ENCODE data around the gene TRUB2. TPM values are rescaled to one million over a fixed set of nuclear protein-coding genes. Genes with fewer than 3 reads are reported as not detected.

Gene TRUB2
- total RNA-seq, 1 experiment from 2014 or later = 42.1 TPM

DNA sequence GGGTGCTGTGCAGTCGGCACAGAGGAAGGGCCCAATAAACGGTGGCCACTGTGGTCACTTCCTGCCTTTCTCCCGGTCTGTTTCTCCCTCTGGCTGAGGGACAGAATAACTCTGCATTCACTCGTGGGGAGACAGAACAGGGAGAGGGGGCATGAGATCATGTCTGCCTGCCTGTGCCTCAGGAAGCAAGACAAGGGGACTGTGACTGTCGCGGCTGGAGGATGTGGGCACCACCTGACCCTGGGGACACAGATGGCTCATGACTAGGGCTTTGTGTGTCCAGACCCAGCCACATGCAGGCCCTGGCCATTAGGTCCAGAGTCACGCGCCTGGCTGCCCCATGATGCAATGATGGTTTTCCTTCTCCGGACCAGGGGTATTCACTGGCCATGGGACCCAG lies 5.8 kb downstream of the TRUB2 start (continued):
- TF ChIP-seq, protein P1, sequence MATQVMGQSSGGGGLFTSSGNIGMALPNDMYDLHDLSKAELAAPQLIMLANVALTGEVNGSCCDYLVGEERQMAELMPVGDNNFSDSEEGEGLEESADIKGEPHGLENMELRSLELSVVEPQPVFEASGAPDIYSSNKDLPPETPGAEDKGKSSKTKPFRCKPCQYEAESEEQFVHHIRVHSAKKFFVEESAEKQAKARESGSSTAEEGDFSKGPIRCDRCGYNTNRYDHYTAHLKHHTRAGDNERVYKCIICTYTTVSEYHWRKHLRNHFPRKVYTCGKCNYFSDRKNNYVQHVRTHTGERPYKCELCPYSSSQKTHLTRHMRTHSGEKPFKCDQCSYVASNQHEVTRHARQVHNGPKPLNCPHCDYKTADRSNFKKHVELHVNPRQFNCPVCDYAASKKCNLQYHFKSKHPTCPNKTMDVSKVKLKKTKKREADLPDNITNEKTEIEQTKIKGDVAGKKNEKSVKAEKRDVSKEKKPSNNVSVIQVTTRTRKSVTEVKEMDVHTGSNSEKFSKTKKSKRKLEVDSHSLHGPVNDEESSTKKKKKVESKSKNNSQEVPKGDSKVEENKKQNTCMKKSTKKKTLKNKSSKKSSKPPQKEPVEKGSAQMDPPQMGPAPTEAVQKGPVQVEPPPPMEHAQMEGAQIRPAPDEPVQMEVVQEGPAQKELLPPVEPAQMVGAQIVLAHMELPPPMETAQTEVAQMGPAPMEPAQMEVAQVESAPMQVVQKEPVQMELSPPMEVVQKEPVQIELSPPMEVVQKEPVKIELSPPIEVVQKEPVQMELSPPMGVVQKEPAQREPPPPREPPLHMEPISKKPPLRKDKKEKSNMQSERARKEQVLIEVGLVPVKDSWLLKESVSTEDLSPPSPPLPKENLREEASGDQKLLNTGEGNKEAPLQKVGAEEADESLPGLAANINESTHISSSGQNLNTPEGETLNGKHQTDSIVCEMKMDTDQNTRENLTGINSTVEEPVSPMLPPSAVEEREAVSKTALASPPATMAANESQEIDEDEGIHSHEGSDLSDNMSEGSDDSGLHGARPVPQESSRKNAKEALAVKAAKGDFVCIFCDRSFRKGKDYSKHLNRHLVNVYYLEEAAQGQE (IDR thresholded peaks at IDR 0.05; ENCODE audit: low read depth) = no peak
- TF ChIP-seq JUND (IDR thresholded peaks at IDR 0.05) (no peak), EZH2 (IDR thresholded peaks at IDR 0.05) (no peak), RAD21 (IDR thresholded peaks at IDR 0.05; ENCODE audit: low read depth) (no peak)
- TF ChIP-seq, protein P2, sequence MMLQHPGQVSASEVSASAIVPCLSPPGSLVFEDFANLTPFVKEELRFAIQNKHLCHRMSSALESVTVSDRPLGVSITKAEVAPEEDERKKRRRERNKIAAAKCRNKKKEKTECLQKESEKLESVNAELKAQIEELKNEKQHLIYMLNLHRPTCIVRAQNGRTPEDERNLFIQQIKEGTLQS (IDR thresholded peaks at IDR 0.05) = no peak

DNA sequence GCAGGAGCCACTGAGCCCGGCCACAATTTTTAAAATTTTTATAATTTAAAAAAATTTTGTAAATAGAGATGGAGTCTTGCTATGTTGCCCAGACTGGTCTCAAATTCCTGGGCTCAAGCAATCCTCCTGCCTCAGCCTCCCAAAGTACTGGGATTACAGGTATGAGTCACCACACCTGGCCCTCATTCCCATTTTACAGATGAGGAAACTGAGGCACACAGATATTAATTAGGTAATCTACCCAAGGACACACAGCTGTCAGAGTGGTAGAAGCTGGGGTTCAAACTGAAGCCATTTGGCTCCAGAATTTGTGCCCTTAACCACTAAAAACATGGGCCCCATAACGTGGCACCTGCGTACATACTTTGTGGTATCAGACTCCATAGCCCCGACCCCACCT lies 7.5 kb downstream of the TRUB2 start:
- POLR2A ChIA-PET = no interaction called here
- DNase-seq (ENCODE audit: low read depth, low spot score) (no peak), ATAC-seq (no peak)
- CTCF ChIA-PET = no interaction called here
- Histone ChIP-seq H3K36me3 (ENCODE audit: control insufficient read depth in 1 of 2, insufficient read depth in 2 of 2, low read length in 2 of 2) (peaks cover 21 to 23% of the 10 kb centered on the region in 2 experiments), H3K9me3 (ENCODE audit: control insufficient read depth in 1 of 2, insufficient read depth in 1 of 2, low read depth in 1 of 2, low read length in 2 of 2) (no peaks in the 10 kb centered on the region), H3K4me2 (ENCODE audit: low read length) (no peak overlapping the region), H3K27ac (ENCODE audit: low read depth, low read length) (no peak overlapping the region), H3K27me3 (ENCODE audit: insufficient read depth, low read length) (no peaks in the 10 kb centered on the region), H3K79me2 (ENCODE audit: insufficient read depth, low read length) (no peaks in the 10 kb centered on the region), H3K9ac (ENCODE audit: low read length) (no peak overlapping the region), H2AFZ (ENCODE audit: low read depth, low read length, poor library complexity, severe bottlenecking) (no peak overlapping the region), H3K4me1 (ENCODE audit: control insufficient read depth in 1 of 2, insufficient read depth in 2 of 2, low read length in 2 of 2) (no peaks in the 10 kb centered on the region), H4K20me1 (ENCODE audit: insufficient read depth) (no peaks in the 10 kb centered on the region), H3K9me2 (ENCODE audit: insufficient read depth) (no peaks in the 10 kb centered on the region), H3K4me3 (replicated peaks in 1 of 2; ENCODE audit: low read depth in 1 of 2, low read length in 2 of 2) (no peak overlapping the region)
- RAD21 ChIA-PET (ENCODE audit: low non-redundant PET in 1 of 2, low total read pairs in 2 of 2, uncharacterized antibody in 2 of 2, unreplicated experiment in 2 of 2) = no interaction called here
- BruUV-seq (replicated peaks) = no TSS peak
- intact Hi-C loops (cut with micrococcal nuclease) = no loop called here
- TF ChIP-seq, protein P2 (IDR thresholded peaks at IDR 0.05) = no peak
- TF ChIP-seq, protein P1 (IDR thresholded peaks at IDR 0.05; ENCODE audit: low read depth) = no peak
- no peak for TF ChIP-seq ZNF274 (IDR thresholded peaks at IDR 0.05; ENCODE audit: low read depth, low read length)
- TF ChIP-seq RAD21 (IDR thresholded peaks at IDR 0.05; ENCODE audit: low read depth) = no peak
- TF ChIP-seq JUND (IDR thresholded peaks at IDR 0.05) = no peak
- TF ChIP-seq CBX3 (IDR thresholded peaks at IDR 0.05; ENCODE audit: low read depth) = no peak
- no peak for TF ChIP-seq EZH2phosphoT487 (IDR thresholded peaks at IDR 0.05; ENCODE audit: borderline replicate concordance)
- TF ChIP-seq, protein P3, sequence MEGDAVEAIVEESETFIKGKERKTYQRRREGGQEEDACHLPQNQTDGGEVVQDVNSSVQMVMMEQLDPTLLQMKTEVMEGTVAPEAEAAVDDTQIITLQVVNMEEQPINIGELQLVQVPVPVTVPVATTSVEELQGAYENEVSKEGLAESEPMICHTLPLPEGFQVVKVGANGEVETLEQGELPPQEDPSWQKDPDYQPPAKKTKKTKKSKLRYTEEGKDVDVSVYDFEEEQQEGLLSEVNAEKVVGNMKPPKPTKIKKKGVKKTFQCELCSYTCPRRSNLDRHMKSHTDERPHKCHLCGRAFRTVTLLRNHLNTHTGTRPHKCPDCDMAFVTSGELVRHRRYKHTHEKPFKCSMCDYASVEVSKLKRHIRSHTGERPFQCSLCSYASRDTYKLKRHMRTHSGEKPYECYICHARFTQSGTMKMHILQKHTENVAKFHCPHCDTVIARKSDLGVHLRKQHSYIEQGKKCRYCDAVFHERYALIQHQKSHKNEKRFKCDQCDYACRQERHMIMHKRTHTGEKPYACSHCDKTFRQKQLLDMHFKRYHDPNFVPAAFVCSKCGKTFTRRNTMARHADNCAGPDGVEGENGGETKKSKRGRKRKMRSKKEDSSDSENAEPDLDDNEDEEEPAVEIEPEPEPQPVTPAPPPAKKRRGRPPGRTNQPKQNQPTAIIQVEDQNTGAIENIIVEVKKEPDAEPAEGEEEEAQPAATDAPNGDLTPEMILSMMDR (IDR thresholded peaks at IDR 0.05 in 2 of 3, conservative IDR thresholded peaks at IDR 0.05 in 1 of 3; ENCODE audit: borderline replicate concordance in 1 of 3, insufficient read depth in 1 of 3, low read depth in 2 of 3, low read length in 2 of 3) = no peak
- TF ChIP-seq POLR2AphosphoS5 (IDR thresholded peaks at IDR 0.05; ENCODE audit: low read depth, low read length) = no peak
- no peak for TF ChIP-seq YY1 (IDR thresholded peaks at IDR 0.05; ENCODE audit: extremely low read depth, insufficient replicate concordance, low read depth, low read length)
- TF ChIP-seq SP1 (IDR thresholded peaks at IDR 0.05; ENCODE audit: low read depth) = no peak
- no peak for TF ChIP-seq ZFX (IDR thresholded peaks at IDR 0.05)
- TF ChIP-seq EGR1 (IDR thresholded peaks at IDR 0.05; ENCODE audit: low read depth) = no peak
- TF ChIP-seq, protein P4, sequence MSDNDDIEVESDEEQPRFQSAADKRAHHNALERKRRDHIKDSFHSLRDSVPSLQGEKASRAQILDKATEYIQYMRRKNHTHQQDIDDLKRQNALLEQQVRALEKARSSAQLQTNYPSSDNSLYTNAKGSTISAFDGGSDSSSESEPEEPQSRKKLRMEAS (IDR thresholded peaks at IDR 0.05) = no peak
- no peak for TF ChIP-seq SIN3A (IDR thresholded peaks at IDR 0.05; ENCODE audit: low read depth)
- no peak for TF ChIP-seq EZH2 (IDR thresholded peaks at IDR 0.05)

All from HCT116 (cell line).